HepG2 (cell line): ENCODE measurements around the gene AFF4. TPM values are rescaled to one million over a fixed set of nuclear protein-coding genes. Genes with fewer than 3 reads are reported as not detected.

Source experiments
- ARID3A ChIP-seq: IDR thresholded peaks from 2 replicates; pipeline ENCODE4 v1.6.1; 2012; ENCODE audit warnings: low read depth, low read length, improper control_type of control experiment
- CAMTA2 ChIP-seq: sonication (generic); formaldehyde crosslinking; IDR thresholded peaks from 2 replicates; pipeline ENCODE4 v1.4.0; 2020; ENCODE audit warnings: mild to moderate bottlenecking, missing genetic modification reagents, borderline replicate concordance
- ETV6 ChIP-seq: sonication (generic); formaldehyde crosslinking; conservative IDR thresholded peaks from 2 replicates; pipeline ENCODE4 v1.4.0; 2020; ENCODE audit warnings: missing genetic modification reagents
- FOXA1 ChIP-seq, 2 experiments: fragments of 450-650 bp in 1 of 2; sonication (generic) in 1 of 2; formaldehyde crosslinking in 1 of 2; IDR thresholded peaks; 2 replicates each; pipeline versions ENCODE4 v1.4.0 to v1.6.1; 2016 to 2020; ENCODE audit warnings: missing genetic modification reagents in 1 of 2
- GMEB2 ChIP-seq: IDR thresholded peaks from 2 replicates; pipeline ENCODE4 v1.6.1; 2016; ENCODE audit warnings: missing biosample characterization, missing genetic modification reagents, low read depth
- GPN1 ChIP-seq: sonication (generic); formaldehyde crosslinking; IDR thresholded peaks from 2 replicates; pipeline ENCODE4 v1.5.1; 2020; ENCODE audit warnings: missing genetic modification reagents, borderline replicate concordance
- HNRNPUL1 ChIP-seq: fragments of 200-400 bp; formaldehyde crosslinking; IDR thresholded peaks from 2 replicates; pipeline ENCODE4 v1.6.1; 2017; ENCODE audit warnings: low read depth, mild to moderate bottlenecking, low read length, moderate library complexity
- KMT2A ChIP-seq: sonication (generic); formaldehyde crosslinking; IDR thresholded peaks from 2 replicates; pipeline ENCODE4 v1.4.0; 2020; ENCODE audit warnings: missing genetic modification reagents
- MBD4 ChIP-seq: IDR thresholded peaks from 2 replicates; pipeline ENCODE4 v1.6.1; 2012; ENCODE audit warnings: low read length, inconsistent platforms, borderline replicate concordance
- RELA ChIP-seq: sonication (generic); formaldehyde crosslinking; IDR thresholded peaks from 2 replicates; pipeline ENCODE4 v1.4.0; 2020; ENCODE audit warnings: missing genetic modification reagents
- RNF2 ChIP-seq: fragments of 450-650 bp; conservative IDR thresholded peaks from 2 replicates; pipeline ENCODE4 v1.6.1; 2016; ENCODE audit warnings: low read depth
- SCMH1 ChIP-seq: sonication (generic); formaldehyde crosslinking; IDR thresholded peaks from 2 replicates; pipeline ENCODE4 v1.9.0; 2021; ENCODE audit warnings: missing genetic modification reagents, mild to moderate bottlenecking, borderline replicate concordance
- SOX5 ChIP-seq: IDR thresholded peaks from 2 replicates; pipeline ENCODE4 v1.6.1; 2016; ENCODE audit warnings: borderline replicate concordance
- SYNCRIP ChIP-seq: fragments of 200-400 bp; formaldehyde crosslinking; IDR thresholded peaks from 2 replicates; pipeline ENCODE4 v1.6.1; 2018; ENCODE audit warnings: mild to moderate bottlenecking, low read depth, low read length; ENCODE audit not compliant: insufficient read depth
- TARDBP ChIP-seq: sonication (generic); formaldehyde crosslinking; IDR thresholded peaks from 2 replicates; pipeline ENCODE4 v1.8.0; 2022; ENCODE audit warnings: mild to moderate bottlenecking, missing genetic modification reagents
- TGIF2 ChIP-seq: IDR thresholded peaks from 2 replicates; pipeline ENCODE4 v1.6.1; 2016; ENCODE audit warnings: control low read depth, missing compliant biosample characterization
- ZBTB7B ChIP-seq: sonication (generic); formaldehyde crosslinking; IDR thresholded peaks from 2 replicates; pipeline ENCODE4 v1.4.0; 2020; ENCODE audit warnings: missing genetic modification reagents
- ZNF12 ChIP-seq: sonication (generic); formaldehyde crosslinking; IDR thresholded peaks from 2 replicates; pipeline ENCODE4 v1.5.0; 2020; ENCODE audit warnings: missing genetic modification reagents
- ZNF230 ChIP-seq: sonication (generic); formaldehyde crosslinking; IDR thresholded peaks from 2 replicates; pipeline ENCODE4 v1.4.0; 2020; ENCODE audit warnings: mild to moderate bottlenecking, missing genetic modification reagents
- ZNF280D ChIP-seq: sonication (generic); formaldehyde crosslinking; IDR thresholded peaks from 2 replicates; pipeline ENCODE4 v1.5.1; 2020; ENCODE audit warnings: mild to moderate bottlenecking, missing genetic modification reagents
- ZNF335 ChIP-seq: sonication (generic); formaldehyde crosslinking; IDR thresholded peaks from 2 replicates; pipeline ENCODE4 v1.4.0; 2020; ENCODE audit warnings: missing genetic modification reagents
- ZNF337 ChIP-seq: sonication (generic); formaldehyde crosslinking; IDR thresholded peaks from 2 replicates; pipeline ENCODE4 v1.5.1; 2020; ENCODE audit warnings: missing genetic modification reagents, low read depth, mild to moderate bottlenecking, borderline replicate concordance
- ZNF382 ChIP-seq: sonication (generic); formaldehyde crosslinking; IDR thresholded peaks from 2 replicates; pipeline ENCODE4 v1.5.0; 2020; ENCODE audit warnings: missing genetic modification reagents, mild to moderate bottlenecking, borderline replicate concordance
- ZNF678 ChIP-seq: sonication (generic); formaldehyde crosslinking; IDR thresholded peaks from 2 replicates; pipeline ENCODE4 v1.4.0; 2020; ENCODE audit warnings: mild to moderate bottlenecking, missing genetic modification reagents
- ZNF781 ChIP-seq: sonication (generic); formaldehyde crosslinking; IDR thresholded peaks from 2 replicates; pipeline ENCODE4 v1.5.1; 2020; ENCODE audit warnings: borderline replicate concordance, mild to moderate bottlenecking, missing genetic modification reagents; ENCODE audit errors: not compliant biosample characterization
- ZNF891 ChIP-seq: sonication (generic); formaldehyde crosslinking; IDR thresholded peaks from 2 replicates; pipeline ENCODE4 v1.5.0; 2020; ENCODE audit warnings: mild to moderate bottlenecking, missing genetic modification reagents
- ZSCAN30 ChIP-seq: sonication (generic); formaldehyde crosslinking; IDR thresholded peaks from 2 replicates; pipeline ENCODE4 v1.5.0; 2020; ENCODE audit warnings: mild to moderate bottlenecking, missing genetic modification reagents
- polyA plus RNA-seq, 8 experiments: library from polyadenylated mRNA; depleted of rRNA in 3 of 8; stranded (reverse) in 7 of 8; unstranded in 1 of 8; fragments of >200 nt; fragmentation: Illumina TruSeq in 4 of 8; extraction: Trizol in 4 of 8; gene quantifications; 2 replicates each; pipeline versions ENCODE4 v1.2.1 to v1.2.3, GENCODE V29; 2011 to 2016; ENCODE audit warnings: low read depth in 4 of 8, missing spikeins in 1 of 8, mixed read lengths in 1 of 8; ENCODE audit not compliant: insufficient read depth in 1 of 8
- total RNA-seq, 5 experiments: library from RNA; depleted of rRNA; stranded (reverse); fragments of >200 nt; fragmentation: Illumina TruSeq; extraction: Trizol; gene quantifications; 2 replicates each; pipeline ENCODE4 v1.2.3, GENCODE V29; 2016; ENCODE audit warnings: low read depth in 1 of 5

AFF4 gene
- total and polyA plus RNA-seq, 2 of the 13 experiments (the other 11 are each of a cell fraction or from before 2014, with no cell fraction given) = 22.1 to 25.5 TPM

DNA sequence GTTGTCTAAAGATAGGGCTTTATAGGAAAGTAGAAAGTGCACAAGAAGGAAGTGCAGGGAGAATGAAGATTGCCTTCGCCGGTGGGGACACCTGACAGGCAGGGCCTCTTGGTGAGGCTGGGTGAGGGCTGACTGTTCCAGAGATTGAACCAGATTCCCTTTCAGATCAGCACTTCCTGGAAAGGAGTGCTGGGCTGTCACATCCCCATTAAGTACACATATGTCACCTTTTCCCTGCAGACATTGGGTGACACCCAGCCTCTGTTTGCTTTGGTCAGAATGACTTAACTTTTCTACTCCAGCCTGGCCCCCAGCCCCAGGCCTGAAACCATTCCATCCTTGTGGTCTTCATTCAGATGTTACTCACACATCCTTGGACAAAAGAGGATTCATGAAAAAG, 125.6 kb downstream of the AFF4 start (continued):
- TF ChIP-seq ZBTB7B (peak; percentile 67; the same call in 1 of the 2 replicates), ETV6 (CRISPR knock-in tag) (no peak), RNF2 (no peak), ZNF337 (CRISPR knock-in tag) (no peak; the same call in 1 of the 2 replicates), HNRNPUL1 (no peak), ZNF230 (CRISPR knock-in tag) (0 out of 2 replicates have a peak, but pooled peaks have one; percentile 25), SCMH1 (CRISPR knock-in tag) (no peak), CAMTA2 (CRISPR knock-in tag) (no peak), TGIF2 (CRISPR knock-in tag) (peak; percentile 65; the same call in 1 of the 2 replicates), KMT2A (CRISPR knock-in tag) (no peak), ZNF12 (CRISPR knock-in tag) (no peak), SOX5 (CRISPR knock-in tag) (peak; percentile 74), MBD4 (no peak), ZNF891 (no peak), ZNF781 (no peak), ZSCAN30 (CRISPR knock-in tag) (no peak), GPN1 (CRISPR knock-in tag) (no peak), FOXA1 (IDR thresholded peaks at IDR 0.05) (no peak), FOXA1 (CRISPR knock-in tag; IDR thresholded peaks at IDR 0.05) (peak; percentile 73), ZNF280D (CRISPR knock-in tag) (no peak), GMEB2 (CRISPR knock-in tag) (no peak), ZNF335 (CRISPR knock-in tag) (no peak), TARDBP (CRISPR knock-in tag) (no peak; the same call in 1 of the 2 replicates), ZNF382 (CRISPR knock-in tag) (no peak), ARID3A (no peak), RELA (CRISPR knock-in tag) (no peak), ZNF678 (CRISPR knock-in tag) (no peak), SYNCRIP (no peak)
